ENCODE data around the gene SMC1B.

GRCh38 chr22:45438336-45438735, 24.9 kb upstream of the SMC1B start:
- TF ChIP-seq CTCF (conservative IDR thresholded peaks at IDR 0.05), result no peak
- no peak for TF ChIP-seq ZFX (IDR thresholded peaks at IDR 0.05)
